HEK293 (cell line): ENCODE data around the gene PDE9A.

Source experiments
- CTCF ChIA-PET: fragments of 350-600 bp; formaldehyde crosslinking; extraction: SDS; loops from one replicate; lab custom pipeline; 2021; ENCODE audit warnings: antibody characterized with exemption; lab: Yijun Ruan, JAX
- POLR2A ChIA-PET: fragments of 300-600 bp; formaldehyde crosslinking; extraction: SDS; loops from one replicate; lab custom pipeline; 2020; ENCODE audit warnings: antibody characterized with exemption, inconsistent platforms; lab: Yijun Ruan, JAX
- H3K27ac ChIP-seq: fragments of 200-500 bp; sonication (Bioruptor generic); 2 replicates; pipeline ENCODE4 v1.5.1; 2014; ENCODE audit warnings: low read depth, low read length, control low read depth, inconsistent platforms; ENCODE audit errors: extremely low read depth
- H3K36me3 ChIP-seq, 2 experiments: fragments of 200-500 bp in 1 of 2; sonication (Bioruptor generic) in 1 of 2; 1 replicate in 1 of 2; 2 replicates in 1 of 2; pipeline ENCODE4 v1.5.1; 2014 to 2017; ENCODE audit warnings: inconsistent platforms in 2 of 2, low read length in 2 of 2; ENCODE audit not compliant: control insufficient read depth in 2 of 2, insufficient read depth in 1 of 2
- H3K4me1 ChIP-seq: fragments of 200-500 bp; sonication (Bioruptor generic); 2 replicates; pipeline ENCODE4 v1.5.1; 2014; ENCODE audit warnings: mild to moderate bottlenecking, low read length, inconsistent platforms; ENCODE audit not compliant: control insufficient read depth, insufficient read depth
- H3K4me3 ChIP-seq: 2 replicates; pipeline ENCODE4 v1.5.1; 2011; ENCODE audit warnings: low read depth, mild to moderate bottlenecking, control low read depth, low read length, moderate library complexity
- H3K9me3 ChIP-seq: fragments of 200-500 bp; sonication (Bioruptor generic); 2 replicates; pipeline ENCODE4 v1.5.1; 2014; ENCODE audit warnings: low read depth, low read length, inconsistent platforms; ENCODE audit not compliant: control insufficient read depth, insufficient read depth
- HOXD13 ChIP-seq: sonication (generic); formaldehyde crosslinking; IDR thresholded peaks from 2 replicates; pipeline ENCODE4 v1.8.0; 2022; ENCODE audit warnings: missing genetic modification reagents, borderline replicate concordance
- MEIS1 ChIP-seq: sonication (generic); formaldehyde crosslinking; IDR thresholded peaks from 2 replicates; pipeline ENCODE4 v1.8.1; 2022; ENCODE audit warnings: missing genetic modification reagents, mild to moderate bottlenecking, borderline replicate concordance
- REPIN1 ChIP-seq: fragments of 450-650 bp; formaldehyde crosslinking; IDR thresholded peaks from 2 replicates; pipeline ENCODE4 v1.5.1; 2017; ENCODE audit warnings: missing biosample characterization, missing genetic modification characterization, low read depth
- TCF7L2 ChIP-seq: IDR thresholded peaks from 2 replicates; pipeline ENCODE4 v1.6.1; 2011; ENCODE audit warnings: low read depth, mild to moderate bottlenecking, inconsistent platforms, low read length, moderate library complexity, borderline replicate concordance
- YY1 ChIP-seq: fragments of 450-650 bp; formaldehyde crosslinking; IDR thresholded peaks from 2 replicates; pipeline ENCODE4 v1.5.1; 2018; ENCODE audit warnings: missing biosample characterization, missing genetic modification characterization
- ZBTB48 ChIP-seq: fragments of 450-650 bp; formaldehyde crosslinking; IDR thresholded peaks from 2 replicates; pipeline ENCODE4 v1.5.1; 2016; ENCODE audit warnings: missing biosample characterization, missing genetic modification characterization
- ZNF114 ChIP-seq: fragments of 450-650 bp; formaldehyde crosslinking; IDR thresholded peaks from 2 replicates; pipeline ENCODE4 v1.5.0; 2017; ENCODE audit warnings: missing biosample characterization, missing genetic modification characterization
- ZNF16 ChIP-seq: fragments of 450-650 bp; formaldehyde crosslinking; IDR thresholded peaks from 2 replicates; pipeline ENCODE4 v1.5.1; 2016; ENCODE audit warnings: low read depth, missing biosample characterization, missing genetic modification characterization
- ZNF174 ChIP-seq: fragments of 450-650 bp; formaldehyde crosslinking; IDR thresholded peaks from 2 replicates; pipeline ENCODE4 v1.5.0; 2017; ENCODE audit warnings: missing biosample characterization, mild to moderate bottlenecking, missing genetic modification characterization
- ZNF350 ChIP-seq: fragments of 450-650 bp; formaldehyde crosslinking; IDR thresholded peaks from 2 replicates; pipeline ENCODE4 v1.5.0; 2017; ENCODE audit warnings: missing biosample characterization, mild to moderate bottlenecking, missing genetic modification characterization
- ZNF433 ChIP-seq: fragments of 450-650 bp; formaldehyde crosslinking; IDR thresholded peaks from 2 replicates; pipeline ENCODE4 v1.5.1; 2016; ENCODE audit warnings: missing biosample characterization, missing genetic modification characterization, low read depth
- ZNF513 ChIP-seq: fragments of 450-650 bp; IDR thresholded peaks from 2 replicates; pipeline ENCODE4 v1.5.1; 2018; ENCODE audit warnings: missing biosample characterization, missing genetic modification characterization
- ZNF624 ChIP-seq: fragments of 450-650 bp; formaldehyde crosslinking; IDR thresholded peaks from 2 replicates; pipeline ENCODE4 v1.5.1; 2017; ENCODE audit warnings: missing biosample characterization, missing genetic modification characterization
- ZNF629 ChIP-seq: fragments of 450-650 bp; formaldehyde crosslinking; IDR thresholded peaks from 2 replicates; pipeline ENCODE4 v1.5.1; 2017; ENCODE audit warnings: missing biosample characterization, missing genetic modification characterization
- ZNF639 ChIP-seq: fragments of 450-650 bp; formaldehyde crosslinking; IDR thresholded peaks from 2 replicates; pipeline ENCODE4 v1.5.1; 2016; ENCODE audit warnings: missing biosample characterization, missing genetic modification characterization
- ZNF747 ChIP-seq: fragments of 450-650 bp; formaldehyde crosslinking; IDR thresholded peaks from 2 replicates; pipeline ENCODE4 v1.5.1; 2016; ENCODE audit warnings: missing biosample characterization, missing genetic modification characterization
- ZNF837 ChIP-seq: fragments of 450-650 bp; formaldehyde crosslinking; IDR thresholded peaks from 2 replicates; pipeline ENCODE4 v1.5.1; 2016; ENCODE audit warnings: missing biosample characterization, missing genetic modification characterization
- ZSCAN16 ChIP-seq: fragments of 450-650 bp; formaldehyde crosslinking; IDR thresholded peaks from 2 replicates; pipeline ENCODE4 v1.5.1; 2016; ENCODE audit warnings: missing biosample characterization, missing genetic modification characterization
- ZSCAN4 ChIP-seq: fragments of 450-650 bp; formaldehyde crosslinking; IDR thresholded peaks from 2 replicates; pipeline ENCODE4 v1.5.1; 2017; ENCODE audit warnings: missing biosample characterization, missing genetic modification characterization
- TF ChIP-seq, protein P1 (sequence below): fragments of 450-650 bp; formaldehyde crosslinking; IDR thresholded peaks from 2 replicates; pipeline ENCODE4 v1.5.1; 2016; ENCODE audit warnings: missing biosample characterization, missing genetic modification characterization
- TF ChIP-seq, protein P2 (sequence below): fragments of 450-650 bp; formaldehyde crosslinking; IDR thresholded peaks from 2 replicates; pipeline ENCODE4 v1.5.1; 2016; ENCODE audit warnings: missing biosample characterization, missing genetic modification characterization, low read depth
- TF ChIP-seq, protein P3 (sequence below): fragments of 450-650 bp; formaldehyde crosslinking; IDR thresholded peaks from 2 replicates; pipeline ENCODE4 v1.5.1; 2016; ENCODE audit warnings: missing biosample characterization, missing genetic modification characterization
- TF ChIP-seq, protein P4 (sequence below): fragments of 450-650 bp; formaldehyde crosslinking; conservative IDR thresholded peaks from 2 replicates; pipeline ENCODE4 v1.5.1; 2016; ENCODE audit warnings: low read depth, missing biosample characterization, missing genetic modification characterization

PDE9A gene

DNA sequence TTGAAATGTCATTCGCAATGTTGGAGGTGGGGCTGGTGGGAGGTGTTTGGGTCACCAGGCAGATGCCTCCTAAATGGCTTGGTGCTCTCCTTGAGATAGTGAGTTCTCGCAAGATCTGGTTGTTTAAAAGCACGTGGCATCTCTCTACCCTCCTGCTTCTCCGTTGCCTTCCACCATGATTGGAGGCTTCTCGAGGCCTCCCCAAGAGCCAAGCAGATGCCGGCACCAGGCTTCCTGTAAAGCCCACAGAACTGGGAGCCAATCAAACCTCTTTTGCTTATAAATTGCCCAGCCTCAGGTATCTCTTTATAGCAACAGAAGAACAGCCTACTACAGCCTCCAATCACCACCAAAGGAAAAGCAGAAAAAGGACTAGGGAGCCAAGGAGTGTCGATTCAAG lies 80.5 kb downstream of the PDE9A start:
- no peak overlapping the region for H3K27ac ChIP-seq
- H3K4me3 ChIP-seq, result no peak overlapping the region
- TF ChIP-seq REPIN1 (tag by site-specific recombination) (no peak), ZNF624 (no peak), ZBTB48 (tag by site-specific recombination) (no peak), ZSCAN4 (no peak), YY1 (tag by site-specific recombination) (no peak), ZSCAN16 (tag by site-specific recombination) (no peak), ZNF16 (tag by site-specific recombination) (no peak), ZNF513 (tag by site-specific recombination) (no peak), ZNF629 (tag by site-specific recombination) (no peak), ZNF350 (tag by site-specific recombination) (no peak), HOXD13 (CRISPR knock-in tag) (no peak), ZNF114 (tag by site-specific recombination) (no peak), ZNF174 (no peak)
- TF ChIP-seq, protein P1, sequence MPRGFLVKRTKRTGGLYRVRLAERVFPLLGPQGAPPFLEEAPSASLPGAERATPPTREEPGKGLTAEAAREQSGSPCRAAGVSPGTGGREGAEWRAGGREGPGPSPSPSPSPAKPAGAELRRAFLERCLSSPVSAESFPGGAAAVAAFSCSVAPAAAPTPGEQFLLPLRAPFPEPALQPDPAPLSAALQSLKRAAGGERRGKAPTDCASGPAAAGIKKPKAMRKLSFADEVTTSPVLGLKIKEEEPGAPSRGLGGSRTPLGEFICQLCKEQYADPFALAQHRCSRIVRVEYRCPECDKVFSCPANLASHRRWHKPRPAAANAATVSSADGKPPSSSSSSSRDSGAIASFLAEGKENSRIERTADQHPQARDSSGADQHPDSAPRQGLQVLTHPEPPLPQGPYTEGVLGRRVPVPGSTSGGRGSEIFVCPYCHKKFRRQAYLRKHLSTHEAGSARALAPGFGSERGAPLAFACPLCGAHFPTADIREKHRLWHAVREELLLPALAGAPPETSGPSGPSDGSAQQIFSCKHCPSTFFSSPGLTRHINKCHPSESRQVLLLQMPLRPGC, result no peak
- TF ChIP-seq, protein P2, sequence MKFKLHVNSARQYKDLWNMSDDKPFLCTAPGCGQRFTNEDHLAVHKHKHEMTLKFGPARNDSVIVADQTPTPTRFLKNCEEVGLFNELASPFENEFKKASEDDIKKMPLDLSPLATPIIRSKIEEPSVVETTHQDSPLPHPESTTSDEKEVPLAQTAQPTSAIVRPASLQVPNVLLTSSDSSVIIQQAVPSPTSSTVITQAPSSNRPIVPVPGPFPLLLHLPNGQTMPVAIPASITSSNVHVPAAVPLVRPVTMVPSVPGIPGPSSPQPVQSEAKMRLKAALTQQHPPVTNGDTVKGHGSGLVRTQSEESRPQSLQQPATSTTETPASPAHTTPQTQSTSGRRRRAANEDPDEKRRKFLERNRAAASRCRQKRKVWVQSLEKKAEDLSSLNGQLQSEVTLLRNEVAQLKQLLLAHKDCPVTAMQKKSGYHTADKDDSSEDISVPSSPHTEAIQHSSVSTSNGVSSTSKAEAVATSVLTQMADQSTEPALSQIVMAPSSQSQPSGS (tag by site-specific recombination), result no peak
- TF ChIP-seq, protein P3, sequence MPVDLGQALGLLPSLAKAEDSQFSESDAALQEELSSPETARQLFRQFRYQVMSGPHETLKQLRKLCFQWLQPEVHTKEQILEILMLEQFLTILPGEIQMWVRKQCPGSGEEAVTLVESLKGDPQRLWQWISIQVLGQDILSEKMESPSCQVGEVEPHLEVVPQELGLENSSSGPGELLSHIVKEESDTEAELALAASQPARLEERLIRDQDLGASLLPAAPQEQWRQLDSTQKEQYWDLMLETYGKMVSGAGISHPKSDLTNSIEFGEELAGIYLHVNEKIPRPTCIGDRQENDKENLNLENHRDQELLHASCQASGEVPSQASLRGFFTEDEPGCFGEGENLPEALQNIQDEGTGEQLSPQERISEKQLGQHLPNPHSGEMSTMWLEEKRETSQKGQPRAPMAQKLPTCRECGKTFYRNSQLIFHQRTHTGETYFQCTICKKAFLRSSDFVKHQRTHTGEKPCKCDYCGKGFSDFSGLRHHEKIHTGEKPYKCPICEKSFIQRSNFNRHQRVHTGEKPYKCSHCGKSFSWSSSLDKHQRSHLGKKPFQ (tag by site-specific recombination), result no peak
- H3K36me3 ChIP-seq, result peaks cover 0 to 38% of the 10 kb centered on the region in 2 experiments; a peak in 1 of 3 replicates
- CTCF ChIA-PET, result interaction anchor here (0.6 kb wide), 1 partner anchor 267 kb away, joined by 3 read pairs; no protein-coding TSS in a partner anchor
- H3K4me1 ChIP-seq, result no peaks in the 10 kb centered on the region
- H3K9me3 ChIP-seq, result no peaks in the 10 kb centered on the region; the same call in 1 of the 2 replicates
- POLR2A ChIA-PET, result no interaction called here

DNA sequence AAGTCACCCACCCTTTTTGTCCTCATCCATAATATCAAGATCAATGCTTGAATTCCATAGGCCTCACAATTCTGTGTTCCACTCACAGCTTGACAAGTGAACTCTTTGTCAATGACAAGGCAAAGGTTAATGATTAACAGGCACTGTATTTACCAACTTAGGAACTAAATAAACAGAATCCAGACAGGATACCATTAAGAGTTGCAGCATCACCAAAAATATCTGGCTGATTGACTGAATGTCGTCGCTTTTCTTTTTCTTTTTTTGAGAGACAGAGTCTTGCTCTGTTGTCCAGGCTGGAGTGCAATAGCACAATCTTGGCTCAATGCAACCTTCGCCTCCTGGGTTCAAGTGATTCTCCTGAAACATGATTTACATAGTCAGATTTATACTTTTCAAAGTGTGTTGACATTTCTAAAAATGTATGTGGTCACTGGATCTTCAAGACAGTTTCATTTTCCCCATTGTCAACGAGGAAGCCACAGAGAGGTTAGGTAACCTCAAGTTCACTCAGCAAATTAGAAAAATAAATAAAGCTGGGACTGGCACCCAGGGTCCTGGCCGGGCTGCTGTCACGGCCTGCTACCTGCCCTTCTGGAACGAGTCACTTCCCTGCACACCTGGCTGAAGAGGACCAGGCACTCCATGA lies 81.0 kb downstream of the PDE9A start:
- CTCF ChIA-PET, result no interaction called here
- Histone ChIP-seq H3K9me3 (no peaks in the 10 kb centered on the region; the same call in 1 of the 2 replicates), H3K36me3 (peaks cover 0 to 38% of the 10 kb centered on the region in 2 experiments; a peak in 1 of 3 replicates), H3K27ac (no peak overlapping the region), H3K4me3 (no peak overlapping the region)
- POLR2A ChIA-PET, result no interaction called here
- TF ChIP-seq ZNF433 (tag by site-specific recombination) (no peak), ZNF747 (tag by site-specific recombination) (no peak), TCF7L2 (no peak), ZNF639 (tag by site-specific recombination) (no peak), MEIS1 (no peak), ZNF837 (tag by site-specific recombination) (no peak)
- TF ChIP-seq, protein P4, sequence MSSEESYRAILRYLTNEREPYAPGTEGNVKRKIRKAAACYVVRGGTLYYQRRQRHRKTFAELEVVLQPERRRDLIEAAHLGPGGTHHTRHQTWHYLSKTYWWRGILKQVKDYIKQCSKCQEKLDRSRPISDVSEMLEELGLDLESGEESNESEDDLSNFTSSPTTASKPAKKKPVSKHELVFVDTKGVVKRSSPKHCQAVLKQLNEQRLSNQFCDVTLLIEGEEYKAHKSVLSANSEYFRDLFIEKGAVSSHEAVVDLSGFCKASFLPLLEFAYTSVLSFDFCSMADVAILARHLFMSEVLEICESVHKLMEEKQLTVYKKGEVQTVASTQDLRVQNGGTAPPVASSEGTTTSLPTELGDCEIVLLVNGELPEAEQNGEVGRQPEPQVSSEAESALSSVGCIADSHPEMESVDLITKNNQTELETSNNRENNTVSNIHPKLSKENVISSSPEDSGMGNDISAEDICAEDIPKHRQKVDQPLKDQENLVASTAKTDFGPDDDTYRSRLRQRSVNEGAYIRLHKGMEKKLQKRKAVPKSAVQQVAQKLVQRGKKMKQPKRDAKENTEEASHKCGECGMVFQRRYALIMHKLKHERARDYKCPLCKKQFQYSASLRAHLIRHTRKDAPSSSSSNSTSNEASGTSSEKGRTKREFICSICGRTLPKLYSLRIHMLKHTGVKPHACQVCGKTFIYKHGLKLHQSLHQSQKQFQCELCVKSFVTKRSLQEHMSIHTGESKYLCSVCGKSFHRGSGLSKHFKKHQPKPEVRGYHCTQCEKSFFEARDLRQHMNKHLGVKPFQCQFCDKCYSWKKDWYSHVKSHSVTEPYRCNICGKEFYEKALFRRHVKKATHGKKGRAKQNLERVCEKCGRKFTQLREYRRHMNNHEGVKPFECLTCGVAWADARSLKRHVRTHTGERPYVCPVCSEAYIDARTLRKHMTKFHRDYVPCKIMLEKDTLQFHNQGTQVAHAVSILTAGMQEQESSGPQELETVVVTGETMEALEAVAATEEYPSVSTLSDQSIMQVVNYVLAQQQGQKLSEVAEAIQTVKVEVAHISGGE (tag by site-specific recombination), result no peak
- TF ChIP-seq, all 188 proteins: peak for 0
- no peaks in the 10 kb centered on the region for H3K4me1 ChIP-seq
